ENCODE measurements around the gene ESYT2.

DNA sequence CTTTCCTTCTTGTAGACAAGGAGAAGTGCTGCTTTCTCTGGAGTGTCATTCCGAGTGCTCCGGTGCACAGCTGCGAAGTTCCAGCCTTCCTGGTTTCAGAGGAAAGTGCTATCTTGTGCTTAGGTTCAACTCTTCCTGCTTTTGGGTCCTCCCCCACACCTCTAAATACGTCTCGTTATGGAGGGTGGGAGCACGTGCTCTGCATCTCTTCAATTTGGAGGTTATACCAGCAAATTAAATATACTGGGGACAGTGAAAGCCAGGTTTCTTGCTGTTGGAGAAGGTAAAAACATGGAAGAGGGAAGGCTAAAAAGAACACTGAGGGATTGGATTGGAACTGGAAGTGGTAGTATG lies 2.4 kb upstream of the ESYT2 start:
- TF ChIP-seq CTCF (IDR thresholded peaks at IDR 0.05; ENCODE audit: low read depth, low read length, missing input control) (no peak), EGR1 (IDR thresholded peaks at IDR 0.05; ENCODE audit: low read depth in 2 of 2) (no peak), HNF4A (conservative IDR thresholded peaks at IDR 0.05) (no peak), YY1 (IDR thresholded peaks at IDR 0.05) (no peak), TAF1 (conservative IDR thresholded peaks at IDR 0.05) (no peak), SP1 (IDR thresholded peaks at IDR 0.05) (no peak), RXRA (IDR thresholded peaks at IDR 0.05) (no peak), JUND (IDR thresholded peaks at IDR 0.05) (no peak), NR2F2 (IDR thresholded peaks at IDR 0.05) (no peak), GABPA (IDR thresholded peaks at IDR 0.05 in 1 of 2, conservative IDR thresholded peaks at IDR 0.05 in 1 of 2) (no peak)
- TF ChIP-seq, protein P1, sequence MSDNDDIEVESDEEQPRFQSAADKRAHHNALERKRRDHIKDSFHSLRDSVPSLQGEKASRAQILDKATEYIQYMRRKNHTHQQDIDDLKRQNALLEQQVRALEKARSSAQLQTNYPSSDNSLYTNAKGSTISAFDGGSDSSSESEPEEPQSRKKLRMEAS (IDR thresholded peaks at IDR 0.05): no peak
- TF ChIP-seq, protein P2, sequence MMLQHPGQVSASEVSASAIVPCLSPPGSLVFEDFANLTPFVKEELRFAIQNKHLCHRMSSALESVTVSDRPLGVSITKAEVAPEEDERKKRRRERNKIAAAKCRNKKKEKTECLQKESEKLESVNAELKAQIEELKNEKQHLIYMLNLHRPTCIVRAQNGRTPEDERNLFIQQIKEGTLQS (IDR thresholded peaks at IDR 0.05): no peak
